Smooth muscle cell of bladder (primary cell): ENCODE results near the gene MSTO1. TPM values are rescaled to one million over a fixed set of nuclear protein-coding genes. Genes with fewer than 3 reads are reported as not detected.

ENCODE experiments used
- total RNA-seq: library from RNA; depleted of rRNA; stranded (reverse); fragments of >200 nt; gene quantifications from 2 replicates; pipeline ENCODE4 v1.2.3, GENCODE V29; 2014

Gene MSTO1
- 22.2 and 23.7 TPM in 2 replicates for total RNA-seq

GRCh38 chr1:155609515-155610256 is at the start of gene MSTO1:
Gene MSTO1, plus strand, starts transcription at chr1:155610218. Its CDS starts 31 bp downstream, at chr1:155610249.

GRCh38 chr1:155562581-155563376 is 47.2 kb upstream of the MSTO1 start, which contains the start of gene ASH1L:
Gene ASH1L, minus strand, starts transcription at chr1:155562803. Its CDS starts 41,284 bp downstream, at chr1:155521519.

Other genes with a start within 250 kb of the MSTO1 start
- gene ASH1L, start 47.4 kb upstream of the MSTO1 start, total RNA-seq: 25.1 and 26.0 TPM in 2 replicates
- 39.6 and 44.1 TPM in 2 replicates for gene YY1AP1, start 78.6 kb downstream of the MSTO1 start, total RNA-seq
- 43.2 and 45.2 TPM in 2 replicates for gene DAP3, start 78.9 kb downstream of the MSTO1 start, total RNA-seq
- gene GON4L, start 247.0 kb downstream of the MSTO1 start, total RNA-seq: 18.6 and 24.8 TPM in 2 replicates
- 35.4 and 37.9 TPM in 2 replicates for gene SYT11, start 249.3 kb downstream of the MSTO1 start, total RNA-seq